ENCODE results near the gene HOXA9. TPM values are rescaled to one million over a fixed set of nuclear protein-coding genes. Genes with fewer than 3 reads are reported as not detected.

HOXA9 gene
- total RNA-seq, 1 experiment from 2014 or later = 91.0 TPM

GRCh38 chr7:27182285-27182841, 17.0 kb upstream of the HOXA9 start:
- Histone ChIP-seq H3K4me1 (ENCODE audit: control insufficient read depth in 1 of 2, insufficient read depth in 2 of 2, low read length in 2 of 2) (peaks cover 30 to 54% of the 10 kb centered on the region in 2 experiments), H3K9me3 (ENCODE audit: control insufficient read depth in 1 of 2, insufficient read depth in 1 of 2, low read depth in 1 of 2, low read length in 2 of 2) (no peaks in the 10 kb centered on the region), H3K9me2 (ENCODE audit: insufficient read depth) (no peaks in the 10 kb centered on the region), H2AFZ (ENCODE audit: low read depth, low read length, poor library complexity, severe bottlenecking) (no peak overlapping the region), H3K9ac (ENCODE audit: low read length) (no peak overlapping the region), H4K20me1 (ENCODE audit: insufficient read depth) (no peaks in the 10 kb centered on the region), H3K36me3 (ENCODE audit: control insufficient read depth in 1 of 2, insufficient read depth in 2 of 2, low read length in 2 of 2) (no peaks in the 10 kb centered on the region), H3K79me2 (ENCODE audit: insufficient read depth, low read length) (peaks cover 19% of the 10 kb centered on the region; the same call in 1 of the 2 replicates), H3K27me3 (ENCODE audit: insufficient read depth, low read length) (no peaks in the 10 kb centered on the region), H3K27ac (ENCODE audit: low read depth, low read length) (no peak overlapping the region), H3K4me3 (replicated peaks in 1 of 2; ENCODE audit: low read depth in 1 of 2, low read length in 2 of 2) (no peak overlapping the region), H3K4me2 (ENCODE audit: low read length) (no peak overlapping the region)
- RAD21 ChIA-PET (ENCODE audit: low non-redundant PET in 1 of 2, low total read pairs in 2 of 2, uncharacterized antibody in 2 of 2, unreplicated experiment in 2 of 2) = no interaction called here
- DNase-seq (ENCODE audit: low read depth, low spot score) (no peak), ATAC-seq (no peak)
- intact Hi-C loops (cut with micrococcal nuclease) = no loop called here
- POLR2A ChIA-PET = interaction anchor here (1.6 kb wide), 1 partner anchor 14 kb away, joined by 3 read pairs; no protein-coding TSS in a partner anchor
- BruUV-seq (replicated peaks) = no TSS peak
- CTCF ChIA-PET = interaction anchor here (1.4 kb wide), 1 partner anchor 14 kb away, joined by 5 read pairs; no protein-coding TSS in a partner anchor
- TF ChIP-seq RAD21 (IDR thresholded peaks at IDR 0.05; ENCODE audit: low read depth) = no peak

- ChIA-PET POLR2A (interaction anchor here (1.6 kb wide), 1 partner anchor 14 kb away, joined by 3 read pairs; no protein-coding TSS in a partner anchor), RAD21 (ENCODE audit: low non-redundant PET in 1 of 2, low total read pairs in 2 of 2, uncharacterized antibody in 2 of 2, unreplicated experiment in 2 of 2) (no interaction called here), CTCF (no interaction called here)
- H3K4me3 ChIP-seq (replicated peaks in 1 of 2; ENCODE audit: low read depth in 1 of 2, low read length in 2 of 2) = no peak overlapping the region
- intact Hi-C loops (cut with micrococcal nuclease) = no loop called here
- no peak overlapping the region for H3K4me2 ChIP-seq (ENCODE audit: low read length)
- H3K4me1 ChIP-seq (ENCODE audit: control insufficient read depth in 1 of 2, insufficient read depth in 2 of 2, low read length in 2 of 2) = peaks cover 30 to 54% of the 10 kb centered on the region in 2 experiments
- no peaks in the 10 kb centered on the region for H4K20me1 ChIP-seq (ENCODE audit: insufficient read depth)
- no peaks in the 10 kb centered on the region for H3K9me2 ChIP-seq (ENCODE audit: insufficient read depth)
- H3K79me2 ChIP-seq (ENCODE audit: insufficient read depth, low read length) = peaks cover 19% of the 10 kb centered on the region
- no TSS peak for BruUV-seq (replicated peaks)
- ATAC-seq = no peak
- H3K27ac ChIP-seq (ENCODE audit: low read depth, low read length) = no peak overlapping the region
- H3K9me3 ChIP-seq (ENCODE audit: control insufficient read depth in 1 of 2, insufficient read depth in 1 of 2, low read depth in 1 of 2, low read length in 2 of 2) = no peaks in the 10 kb centered on the region
- no peaks in the 10 kb centered on the region for H3K36me3 ChIP-seq (ENCODE audit: control insufficient read depth in 1 of 2, insufficient read depth in 2 of 2, low read length in 2 of 2)
- no peak overlapping the region for H3K9ac ChIP-seq (ENCODE audit: low read length)
- TF ChIP-seq ATF3 (IDR thresholded peaks at IDR 0.05) (no peak), ZBTB33 (IDR thresholded peaks at IDR 0.05; ENCODE audit: extremely low read depth, insufficient replicate concordance, low read length) (no peak), EZH2 (IDR thresholded peaks at IDR 0.05) (no peak), REST (IDR thresholded peaks at IDR 0.05; ENCODE audit: low read depth) (no peak), SP1 (IDR thresholded peaks at IDR 0.05; ENCODE audit: low read depth) (no peak), MAX (IDR thresholded peaks at IDR 0.05) (no peak), TCF7L2 (IDR thresholded peaks at IDR 0.05; ENCODE audit: borderline replicate concordance, extremely low read depth, insufficient read depth, insufficient read length) (no peak), CEBPB (IDR thresholded peaks at IDR 0.05; ENCODE audit: low read depth) (no peak), POLR2A (IDR thresholded peaks at IDR 0.05; ENCODE audit: borderline replicate concordance, extremely low read depth, insufficient read depth, insufficient read length) (no peak)
- no peak overlapping the region for H2AFZ ChIP-seq (ENCODE audit: low read depth, low read length, poor library complexity, severe bottlenecking)
- DNase-seq (ENCODE audit: low read depth, low spot score) = no peak
- no peaks in the 10 kb centered on the region for H3K27me3 ChIP-seq (ENCODE audit: insufficient read depth, low read length)
These were observed 16.5 kb upstream of the HOXA9 start for GRCh38 chr7:27181795-27182275.
